ENCODE results near the gene SDHC. TPM values are rescaled to one million over a fixed set of nuclear protein-coding genes. Genes with fewer than 3 reads are reported as not detected.

SDHC gene
- total and polyA plus RNA-seq, 2 experiments from 2014 or later = 84.4 to 107 TPM

DNA sequence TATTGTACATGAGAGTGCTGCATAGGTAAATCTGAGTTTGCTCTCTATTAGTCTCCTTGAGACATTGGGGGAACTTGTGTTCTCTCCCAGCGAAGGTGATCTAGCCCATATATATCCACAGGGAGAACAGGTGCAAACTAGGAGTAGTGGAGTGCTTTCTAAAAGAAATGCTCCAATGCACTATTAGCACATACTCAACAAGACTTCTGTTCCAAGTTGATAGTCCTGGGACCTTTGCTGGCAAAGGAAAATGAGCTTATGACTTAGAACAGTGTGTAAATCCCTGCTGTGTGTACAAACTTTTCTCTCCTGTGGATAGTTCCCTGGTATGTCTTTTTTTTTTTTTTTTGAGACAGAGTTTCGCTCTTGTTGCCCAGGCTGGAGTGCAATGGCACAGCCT, 28.0 kb downstream of the SDHC start:
- DNase-seq (ENCODE audit: low spot score) = no peak
- TF ChIP-seq, protein P1, sequence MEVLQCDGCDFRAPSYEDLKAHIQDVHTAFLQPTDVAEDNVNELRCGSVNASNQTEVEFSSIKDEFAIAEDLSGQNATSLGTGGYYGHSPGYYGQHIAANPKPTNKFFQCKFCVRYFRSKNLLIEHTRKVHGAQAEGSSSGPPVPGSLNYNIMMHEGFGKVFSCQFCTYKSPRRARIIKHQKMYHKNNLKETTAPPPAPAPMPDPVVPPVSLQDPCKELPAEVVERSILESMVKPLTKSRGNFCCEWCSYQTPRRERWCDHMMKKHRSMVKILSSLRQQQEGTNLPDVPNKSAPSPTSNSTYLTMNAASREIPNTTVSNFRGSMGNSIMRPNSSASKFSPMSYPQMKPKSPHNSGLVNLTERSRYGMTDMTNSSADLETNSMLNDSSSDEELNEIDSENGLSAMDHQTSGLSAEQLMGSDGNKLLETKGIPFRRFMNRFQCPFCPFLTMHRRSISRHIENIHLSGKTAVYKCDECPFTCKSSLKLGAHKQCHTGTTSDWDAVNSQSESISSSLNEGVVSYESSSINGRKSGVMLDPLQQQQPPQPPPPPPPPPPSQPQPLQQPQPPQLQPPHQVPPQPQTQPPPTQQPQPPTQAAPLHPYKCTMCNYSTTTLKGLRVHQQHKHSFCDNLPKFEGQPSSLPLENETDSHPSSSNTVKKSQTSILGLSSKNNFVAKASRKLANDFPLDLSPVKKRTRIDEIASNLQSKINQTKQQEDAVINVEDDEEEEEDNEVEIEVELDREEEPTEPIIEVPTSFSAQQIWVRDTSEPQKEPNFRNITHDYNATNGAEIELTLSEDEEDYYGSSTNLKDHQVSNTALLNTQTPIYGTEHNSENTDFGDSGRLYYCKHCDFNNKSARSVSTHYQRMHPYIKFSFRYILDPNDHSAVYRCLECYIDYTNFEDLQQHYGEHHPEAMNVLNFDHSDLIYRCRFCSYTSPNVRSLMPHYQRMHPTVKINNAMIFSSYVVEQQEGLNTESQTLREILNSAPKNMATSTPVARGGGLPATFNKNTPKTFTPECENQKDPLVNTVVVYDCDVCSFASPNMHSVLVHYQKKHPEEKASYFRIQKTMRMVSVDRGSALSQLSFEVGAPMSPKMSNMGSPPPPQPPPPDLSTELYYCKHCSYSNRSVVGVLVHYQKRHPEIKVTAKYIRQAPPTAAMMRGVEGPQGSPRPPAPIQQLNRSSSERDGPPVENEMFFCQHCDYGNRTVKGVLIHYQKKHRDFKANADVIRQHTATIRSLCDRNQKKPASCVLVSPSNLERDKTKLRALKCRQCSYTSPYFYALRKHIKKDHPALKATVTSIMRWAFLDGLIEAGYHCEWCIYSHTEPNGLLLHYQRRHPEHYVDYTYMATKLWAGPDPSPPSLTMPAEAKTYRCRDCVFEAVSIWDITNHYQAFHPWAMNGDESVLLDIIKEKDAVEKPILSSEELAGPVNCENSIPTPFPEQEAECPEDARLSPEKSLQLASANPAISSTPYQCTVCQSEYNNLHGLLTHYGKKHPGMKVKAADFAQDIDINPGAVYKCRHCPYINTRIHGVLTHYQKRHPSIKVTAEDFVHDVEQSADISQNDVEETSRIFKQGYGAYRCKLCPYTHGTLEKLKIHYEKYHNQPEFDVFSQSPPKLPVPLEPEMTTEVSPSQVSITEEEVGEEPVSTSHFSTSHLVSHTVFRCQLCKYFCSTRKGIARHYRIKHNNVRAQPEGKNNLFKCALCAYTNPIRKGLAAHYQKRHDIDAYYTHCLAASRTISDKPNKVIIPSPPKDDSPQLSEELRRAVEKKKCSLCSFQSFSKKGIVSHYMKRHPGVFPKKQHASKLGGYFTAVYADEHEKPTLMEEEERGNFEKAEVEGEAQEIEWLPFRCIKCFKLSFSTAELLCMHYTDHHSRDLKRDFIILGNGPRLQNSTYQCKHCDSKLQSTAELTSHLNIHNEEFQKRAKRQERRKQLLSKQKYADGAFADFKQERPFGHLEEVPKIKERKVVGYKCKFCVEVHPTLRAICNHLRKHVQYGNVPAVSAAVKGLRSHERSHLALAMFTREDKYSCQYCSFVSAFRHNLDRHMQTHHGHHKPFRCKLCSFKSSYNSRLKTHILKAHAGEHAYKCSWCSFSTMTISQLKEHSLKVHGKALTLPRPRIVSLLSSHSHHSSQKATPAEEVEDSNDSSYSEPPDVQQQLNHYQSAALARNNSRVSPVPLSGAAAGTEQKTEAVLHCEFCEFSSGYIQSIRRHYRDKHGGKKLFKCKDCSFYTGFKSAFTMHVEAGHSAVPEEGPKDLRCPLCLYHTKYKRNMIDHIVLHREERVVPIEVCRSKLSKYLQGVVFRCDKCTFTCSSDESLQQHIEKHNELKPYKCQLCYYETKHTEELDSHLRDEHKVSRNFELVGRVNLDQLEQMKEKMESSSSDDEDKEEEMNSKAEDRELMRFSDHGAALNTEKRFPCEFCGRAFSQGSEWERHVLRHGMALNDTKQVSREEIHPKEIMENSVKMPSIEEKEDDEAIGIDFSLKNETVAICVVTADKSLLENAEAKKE (CRISPR knock-in tag; IDR thresholded peaks at IDR 0.05) = no peak
- TF ChIP-seq ZNF331 (CRISPR knock-in tag; IDR thresholded peaks at IDR 0.05; ENCODE audit: low read depth) (no peak), EZH2 (IDR thresholded peaks at IDR 0.05; ENCODE audit: low read depth, unreplicated experiment) (no peak), JUNB (IDR thresholded peaks at IDR 0.05; ENCODE audit: unreplicated experiment) (no peak), REST (IDR thresholded peaks at IDR 0.05; ENCODE audit: unreplicated experiment) (no peak), EZH2phosphoT487 (IDR thresholded peaks at IDR 0.05; ENCODE audit: unreplicated experiment) (no peak), POLR2AphosphoS5 (IDR thresholded peaks at IDR 0.05; ENCODE audit: low read depth) (no peak), STAT1 (IDR thresholded peaks at IDR 0.05; ENCODE audit: unreplicated experiment) (no peak), CREB1 (CRISPR knock-in tag; IDR thresholded peaks at IDR 0.05; ENCODE audit: low read depth) (no peak)
- TF ChIP-seq, protein P2, sequence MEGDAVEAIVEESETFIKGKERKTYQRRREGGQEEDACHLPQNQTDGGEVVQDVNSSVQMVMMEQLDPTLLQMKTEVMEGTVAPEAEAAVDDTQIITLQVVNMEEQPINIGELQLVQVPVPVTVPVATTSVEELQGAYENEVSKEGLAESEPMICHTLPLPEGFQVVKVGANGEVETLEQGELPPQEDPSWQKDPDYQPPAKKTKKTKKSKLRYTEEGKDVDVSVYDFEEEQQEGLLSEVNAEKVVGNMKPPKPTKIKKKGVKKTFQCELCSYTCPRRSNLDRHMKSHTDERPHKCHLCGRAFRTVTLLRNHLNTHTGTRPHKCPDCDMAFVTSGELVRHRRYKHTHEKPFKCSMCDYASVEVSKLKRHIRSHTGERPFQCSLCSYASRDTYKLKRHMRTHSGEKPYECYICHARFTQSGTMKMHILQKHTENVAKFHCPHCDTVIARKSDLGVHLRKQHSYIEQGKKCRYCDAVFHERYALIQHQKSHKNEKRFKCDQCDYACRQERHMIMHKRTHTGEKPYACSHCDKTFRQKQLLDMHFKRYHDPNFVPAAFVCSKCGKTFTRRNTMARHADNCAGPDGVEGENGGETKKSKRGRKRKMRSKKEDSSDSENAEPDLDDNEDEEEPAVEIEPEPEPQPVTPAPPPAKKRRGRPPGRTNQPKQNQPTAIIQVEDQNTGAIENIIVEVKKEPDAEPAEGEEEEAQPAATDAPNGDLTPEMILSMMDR (conservative IDR thresholded peaks at IDR 0.05; ENCODE audit: low read depth in 2 of 2) = no peak
- TF ChIP-seq, protein P3, sequence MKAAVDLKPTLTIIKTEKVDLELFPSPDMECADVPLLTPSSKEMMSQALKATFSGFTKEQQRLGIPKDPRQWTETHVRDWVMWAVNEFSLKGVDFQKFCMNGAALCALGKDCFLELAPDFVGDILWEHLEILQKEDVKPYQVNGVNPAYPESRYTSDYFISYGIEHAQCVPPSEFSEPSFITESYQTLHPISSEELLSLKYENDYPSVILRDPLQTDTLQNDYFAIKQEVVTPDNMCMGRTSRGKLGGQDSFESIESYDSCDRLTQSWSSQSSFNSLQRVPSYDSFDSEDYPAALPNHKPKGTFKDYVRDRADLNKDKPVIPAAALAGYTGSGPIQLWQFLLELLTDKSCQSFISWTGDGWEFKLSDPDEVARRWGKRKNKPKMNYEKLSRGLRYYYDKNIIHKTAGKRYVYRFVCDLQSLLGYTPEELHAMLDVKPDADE (IDR thresholded peaks at IDR 0.05) = no peak
- H3F3A ChIP-seq (replicated peaks; ENCODE audit: low read depth) = 0 out of 2 replicates have a peak, but pooled peaks cover 3% of the 10 kb centered on the region
- H4K20me1 ChIP-seq (replicated peaks; ENCODE audit: insufficient read depth) = 0 out of 2 replicates have a peak, but pooled peaks cover 3% of the 10 kb centered on the region
- no peak overlapping the region for H3K4me3 ChIP-seq
- peaks cover 1% of the 10 kb centered on the region for H3K27me3 Mint-ChIP-seq (ENCODE audit: insufficient read depth, low read depth, poor library complexity)
- no peak overlapping the region for H3K4me2 ChIP-seq
- H2AFZ ChIP-seq = no peak overlapping the region
- no peak overlapping the region for H3K27ac ChIP-seq (ENCODE audit: low read depth)
- no peaks in the 10 kb centered on the region for H3K4me1 Mint-ChIP-seq
- H3K9me2 ChIP-seq (ENCODE audit: insufficient read depth) = no peaks in the 10 kb centered on the region
- peaks cover 14% of the 10 kb centered on the region for H3K36me3 ChIP-seq (ENCODE audit: insufficient read depth)
- H3K36me3 Mint-ChIP-seq (ENCODE audit: low read depth) = peaks cover 60% of the 10 kb centered on the region
- H3K9me3 Mint-ChIP-seq = no peaks in the 10 kb centered on the region
- no peaks in the 10 kb centered on the region for H3K27me3 ChIP-seq (ENCODE audit: insufficient read depth)
- no peak for ATAC-seq
- no peaks in the 10 kb centered on the region for H3K4me1 ChIP-seq (ENCODE audit: insufficient read depth)
- no peak overlapping the region for H3K4me3 Mint-ChIP-seq
- no peak overlapping the region for H3K27ac Mint-ChIP-seq
- no peaks in the 10 kb centered on the region for H3K79me2 ChIP-seq (replicated peaks; ENCODE audit: insufficient read depth)

All from GM23338 (cell line).